Panc1 (cell line): ENCODE data around the gene RANBP17. TPM values are rescaled to one million over a fixed set of nuclear protein-coding genes. Genes with fewer than 3 reads are reported as not detected.
"Not testable (repeated sequence)": the region's sequence is repeated elsewhere in the genome, so short reads cannot be mapped to it uniquely, and the experiment has no call there.

Experiments used
- ATAC-seq: fragments of 200-7000 bp; cut with Tn5 transposase; 2 replicates; pipeline ENCODE4 v1.9.1; 2020; ENCODE audit warnings: mild to moderate bottlenecking, moderate library complexity
- BruUV-seq: library from RNA; stranded (reverse); fragments of 400-500 nt; replicated peaks from 2 replicates; lab custom pipeline; 2021; lab: Mats Ljungman, UMichigan
- CTCF ChIA-PET: fragments of 300-600 bp; sonication (Branson Sonifier 250); formaldehyde crosslinking; loops from one replicate; lab custom pipeline; 2022; ENCODE audit warnings: antibody characterized with exemption; lab: Charles Lee
- POLR2A ChIA-PET: fragments of 300-600 bp; sonication (Branson Sonifier 250); formaldehyde crosslinking; loops from one replicate; lab custom pipeline; 2022; ENCODE audit warnings: antibody characterized with exemption; lab: Charles Lee
- DNase-seq: peaks from one replicate; pipeline ENCODE4 v3.0.0-alpha.2; 2010; ENCODE audit warnings: low read depth, low spot score
- H3K27ac ChIP-seq: 2 replicates; pipeline ENCODE4 v1.5.1; 2011; ENCODE audit warnings: mild to moderate bottlenecking, low read length, inconsistent platforms
- H3K27me3 ChIP-seq: fragments of 200-500 bp; sonication (Bioruptor generic); 2 replicates; pipeline ENCODE4 v1.6.0; 2014; ENCODE audit warnings: low read length, inconsistent platforms; ENCODE audit not compliant: control insufficient read depth, insufficient read depth
- H3K36me3 ChIP-seq: fragments of 200-500 bp; sonication (Bioruptor generic); 2 replicates; pipeline ENCODE4 v1.5.1; 2014; ENCODE audit warnings: inconsistent platforms, mild to moderate bottlenecking, low read length, moderate library complexity; ENCODE audit not compliant: control insufficient read depth, insufficient read depth
- H3K4me1 ChIP-seq: 2 replicates; pipeline ENCODE4 v1.5.1; 2011; ENCODE audit warnings: inconsistent platforms, mild to moderate bottlenecking, low read length, moderate library complexity; ENCODE audit not compliant: control insufficient read depth, insufficient read depth
- H3K4me3 ChIP-seq, 2 experiments: 2 replicates each; pipeline ENCODE4 v1.5.1; 2011 to 2012; ENCODE audit warnings: low read depth in 2 of 2, low read length in 2 of 2, mild to moderate bottlenecking in 2 of 2, inconsistent platforms in 1 of 2, moderate library complexity in 1 of 2
- H3K9me3 ChIP-seq: fragments of 200-500 bp; sonication (Bioruptor generic); 2 replicates; pipeline ENCODE4 v1.5.1; 2014; ENCODE audit warnings: low read depth, mild to moderate bottlenecking, inconsistent platforms, low read length, moderate library complexity; ENCODE audit not compliant: control insufficient read depth, insufficient read depth
- POLR2AphosphoS5 ChIP-seq: IDR thresholded peaks from 2 replicates; pipeline ENCODE4 v1.6.1; 2012; ENCODE audit warnings: mild to moderate bottlenecking, low read depth, low read length, moderate library complexity
- SIN3A ChIP-seq: IDR thresholded peaks from 2 replicates; pipeline ENCODE4 v1.6.1; 2012; ENCODE audit warnings: low read depth, mild to moderate bottlenecking, low read length, moderate library complexity, borderline replicate concordance; ENCODE audit not compliant: insufficient read depth
- TCF7L2 ChIP-seq: IDR thresholded peaks from 2 replicates; pipeline ENCODE4 v1.6.1; 2011; ENCODE audit warnings: mild to moderate bottlenecking, low read depth, low read length, inconsistent platforms
- in situ Hi-C: cut with HindIII; loops from 2 replicates; pipeline ENCODE4 v1.10.0; 2016; ENCODE audit warnings: low sequenced_read_pairs, low pct_unique_long_range_greater_than_20kb
- intact Hi-C: fragments of 100-400 bp; cut with micrococcal nuclease; formaldehyde crosslinking; loops from one replicate; pipeline ENCODE4 v1.10.0; 2022; ENCODE audit not compliant: unreplicated experiment
- total RNA-seq: library from RNA; stranded (reverse); gene quantifications from one replicate; pipeline ENCODE4 v1.2.1, GENCODE V29; 2021; ENCODE audit not compliant: unreplicated experiment
- TF ChIP-seq, protein P1 (sequence below), 2 experiments: IDR thresholded peaks; 2 replicates each; pipeline ENCODE4 v1.6.1; 2011 to 2012; ENCODE audit warnings: low read depth in 2 of 2, control low read depth in 1 of 2, low read length in 1 of 2, mild to moderate bottlenecking in 1 of 2, moderate library complexity in 1 of 2; ENCODE audit not compliant: insufficient read depth in 1 of 2
- TF ChIP-seq, protein P2 (sequence below): fragments of 450-650 bp; IDR thresholded peaks from 2 replicates; pipeline ENCODE4 v1.5.1; 2017; ENCODE audit warnings: mild to moderate bottlenecking

RANBP17 gene
- total RNA-seq, 1 experiment from 2014 or later = not detected

- no TSS peak for BruUV-seq
Measured at GRCh38 chr5:170917113-170917512, 55.3 kb downstream of the RANBP17 start.

GRCh38 chr5:170920196-170920595, 58.4 kb downstream of the RANBP17 start:
- Histone ChIP-seq H3K9me3 (no peaks in the 10 kb centered on the region), H3K36me3 (no peaks in the 10 kb centered on the region), H3K27me3 (peaks cover 5% of the 10 kb centered on the region; the same call in 1 of the 2 replicates), H3K4me3 (no peak overlapping the region), H3K27ac (no peak overlapping the region), H3K4me1 (no peaks in the 10 kb centered on the region)
- intact Hi-C loops = no loop called here
- DNase-seq (no peak), ATAC-seq (no peak)
- TF ChIP-seq TCF7L2 = no peak
- TF ChIP-seq, protein P1, sequence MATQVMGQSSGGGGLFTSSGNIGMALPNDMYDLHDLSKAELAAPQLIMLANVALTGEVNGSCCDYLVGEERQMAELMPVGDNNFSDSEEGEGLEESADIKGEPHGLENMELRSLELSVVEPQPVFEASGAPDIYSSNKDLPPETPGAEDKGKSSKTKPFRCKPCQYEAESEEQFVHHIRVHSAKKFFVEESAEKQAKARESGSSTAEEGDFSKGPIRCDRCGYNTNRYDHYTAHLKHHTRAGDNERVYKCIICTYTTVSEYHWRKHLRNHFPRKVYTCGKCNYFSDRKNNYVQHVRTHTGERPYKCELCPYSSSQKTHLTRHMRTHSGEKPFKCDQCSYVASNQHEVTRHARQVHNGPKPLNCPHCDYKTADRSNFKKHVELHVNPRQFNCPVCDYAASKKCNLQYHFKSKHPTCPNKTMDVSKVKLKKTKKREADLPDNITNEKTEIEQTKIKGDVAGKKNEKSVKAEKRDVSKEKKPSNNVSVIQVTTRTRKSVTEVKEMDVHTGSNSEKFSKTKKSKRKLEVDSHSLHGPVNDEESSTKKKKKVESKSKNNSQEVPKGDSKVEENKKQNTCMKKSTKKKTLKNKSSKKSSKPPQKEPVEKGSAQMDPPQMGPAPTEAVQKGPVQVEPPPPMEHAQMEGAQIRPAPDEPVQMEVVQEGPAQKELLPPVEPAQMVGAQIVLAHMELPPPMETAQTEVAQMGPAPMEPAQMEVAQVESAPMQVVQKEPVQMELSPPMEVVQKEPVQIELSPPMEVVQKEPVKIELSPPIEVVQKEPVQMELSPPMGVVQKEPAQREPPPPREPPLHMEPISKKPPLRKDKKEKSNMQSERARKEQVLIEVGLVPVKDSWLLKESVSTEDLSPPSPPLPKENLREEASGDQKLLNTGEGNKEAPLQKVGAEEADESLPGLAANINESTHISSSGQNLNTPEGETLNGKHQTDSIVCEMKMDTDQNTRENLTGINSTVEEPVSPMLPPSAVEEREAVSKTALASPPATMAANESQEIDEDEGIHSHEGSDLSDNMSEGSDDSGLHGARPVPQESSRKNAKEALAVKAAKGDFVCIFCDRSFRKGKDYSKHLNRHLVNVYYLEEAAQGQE (IDR thresholded peaks at IDR 0.05; ENCODE audit: insufficient read depth in 1 of 2, low read depth in 2 of 2, low read length in 1 of 2) = no peak
- TF ChIP-seq POLR2AphosphoS5 = no peak
- no peak for TF ChIP-seq SIN3A
- TF ChIP-seq, protein P2, sequence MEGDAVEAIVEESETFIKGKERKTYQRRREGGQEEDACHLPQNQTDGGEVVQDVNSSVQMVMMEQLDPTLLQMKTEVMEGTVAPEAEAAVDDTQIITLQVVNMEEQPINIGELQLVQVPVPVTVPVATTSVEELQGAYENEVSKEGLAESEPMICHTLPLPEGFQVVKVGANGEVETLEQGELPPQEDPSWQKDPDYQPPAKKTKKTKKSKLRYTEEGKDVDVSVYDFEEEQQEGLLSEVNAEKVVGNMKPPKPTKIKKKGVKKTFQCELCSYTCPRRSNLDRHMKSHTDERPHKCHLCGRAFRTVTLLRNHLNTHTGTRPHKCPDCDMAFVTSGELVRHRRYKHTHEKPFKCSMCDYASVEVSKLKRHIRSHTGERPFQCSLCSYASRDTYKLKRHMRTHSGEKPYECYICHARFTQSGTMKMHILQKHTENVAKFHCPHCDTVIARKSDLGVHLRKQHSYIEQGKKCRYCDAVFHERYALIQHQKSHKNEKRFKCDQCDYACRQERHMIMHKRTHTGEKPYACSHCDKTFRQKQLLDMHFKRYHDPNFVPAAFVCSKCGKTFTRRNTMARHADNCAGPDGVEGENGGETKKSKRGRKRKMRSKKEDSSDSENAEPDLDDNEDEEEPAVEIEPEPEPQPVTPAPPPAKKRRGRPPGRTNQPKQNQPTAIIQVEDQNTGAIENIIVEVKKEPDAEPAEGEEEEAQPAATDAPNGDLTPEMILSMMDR = no peak
- POLR2A ChIA-PET = no interaction called here
- no TSS peak for BruUV-seq
- in situ Hi-C loops = no loop called here
- CTCF ChIA-PET = interaction anchor here (0.7 kb wide), 1 partner anchor 44 kb away, joined by 3 read pairs; no protein-coding TSS in a partner anchor

More at GRCh38 chr5:170917113-170917512, 55.3 kb downstream of the RANBP17 start:
- TF ChIP-seq SIN3A = no peak
- no peak for TF ChIP-seq POLR2AphosphoS5
- TF ChIP-seq, protein P2 = no peak; the same call in 1 of the 2 replicates
- TF ChIP-seq TCF7L2 = no peak
- TF ChIP-seq, protein P1 (IDR thresholded peaks at IDR 0.05; ENCODE audit: insufficient read depth in 1 of 2, low read depth in 2 of 2, low read length in 1 of 2) = no peak
- H3K27me3 ChIP-seq = no peaks in the 10 kb centered on the region
- H3K4me1 ChIP-seq = no peaks in the 10 kb centered on the region
- ChIA-PET POLR2A (no interaction called here), CTCF (no interaction called here)
- no peak overlapping the region for H3K27ac ChIP-seq
- intact Hi-C loops = loop anchor here (10.0 kb wide), 1 partner anchor 172 kb away; no protein-coding TSS in a partner anchor
- no peak for DNase-seq
- in situ Hi-C loops = no loop called here
- no peaks in the 10 kb centered on the region for H3K36me3 ChIP-seq
- no peaks in the 10 kb centered on the region for H3K9me3 ChIP-seq
- no peak for ATAC-seq
- H3K4me3 ChIP-seq = no peak overlapping the region

DNA sequence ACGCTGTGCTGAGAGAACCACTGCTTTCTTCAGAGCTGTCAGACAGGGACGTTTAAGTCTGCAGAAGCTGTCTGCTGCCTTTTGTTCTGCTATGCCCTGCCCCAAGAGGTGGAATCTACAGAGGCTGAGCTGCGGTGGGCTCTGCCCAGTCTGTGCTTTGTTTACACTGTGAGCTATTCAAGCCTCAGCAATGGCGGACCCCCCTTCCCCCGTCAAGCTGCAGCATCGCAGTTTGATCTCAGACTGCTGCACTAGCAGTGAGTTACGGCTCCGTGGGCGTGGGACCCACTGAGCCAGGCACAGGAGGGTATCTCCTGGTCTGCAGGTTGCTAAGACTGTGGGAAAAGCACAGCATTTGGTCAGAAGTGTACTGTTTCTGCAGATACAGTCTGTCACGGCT, 60.5 kb downstream of the RANBP17 start:
- H3K9me3 ChIP-seq, BruUV-seq, intact Hi-C loops, H3K4me3 ChIP-seq, H3K4me1 ChIP-seq, DNase-seq, CTCF ChIA-PET, H3K27me3 ChIP-seq, H3K27ac ChIP-seq, ATAC-seq, H3K36me3 ChIP-seq, POLR2A ChIA-PET, in situ Hi-C loops: not testable (repeated sequence)
